ENCODE measurements around the gene PRODH. TPM values are rescaled to one million over a fixed set of nuclear protein-coding genes. Genes with fewer than 3 reads are reported as not detected.
"Not testable (repeated sequence)": the region's sequence is repeated elsewhere in the genome, so short reads cannot be mapped to it uniquely, and the experiment has no call there.

The PRODH gene
- total RNA-seq, 3 donors from 2014 or later, result 4.9 to 7.5 (median 5.3) TPM

DNA sequence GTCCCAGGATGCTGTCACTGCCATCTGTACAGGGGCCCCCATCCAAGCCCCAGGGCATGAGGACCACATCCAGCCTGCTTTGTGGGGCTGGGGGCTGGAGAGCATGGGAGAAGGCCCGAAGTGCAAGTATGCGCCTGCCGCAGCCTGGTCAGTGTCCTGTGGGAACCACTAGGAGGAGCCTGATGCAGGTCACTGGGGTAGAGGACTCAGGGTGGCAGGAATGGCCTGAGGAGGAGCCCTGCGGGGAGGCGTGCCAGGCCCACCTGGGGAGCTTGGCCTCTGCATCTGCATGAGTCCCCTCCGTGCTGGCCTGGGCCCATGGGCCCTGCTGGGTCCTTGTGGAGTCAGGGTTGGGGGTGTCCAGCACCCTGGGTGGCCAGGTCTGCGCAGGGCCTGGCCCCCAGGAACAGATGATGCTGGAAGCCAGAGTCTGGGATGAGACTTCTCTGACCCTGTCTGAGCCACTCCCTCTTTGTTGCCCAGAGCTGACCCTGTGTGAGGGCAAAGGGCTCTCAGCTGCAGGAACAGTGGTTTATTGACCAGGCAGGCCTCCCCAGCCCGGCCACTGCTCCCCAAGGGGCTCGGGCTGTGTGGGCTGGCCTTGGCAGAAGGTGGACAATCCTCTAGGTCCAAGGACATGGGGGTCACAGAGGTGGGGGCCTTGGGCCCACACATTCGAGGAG is 23.7 kb downstream of the PRODH start:
- peak; percentile 46 for ATAC-seq
- intact Hi-C loops (cut with DNase I, micrococcal nuclease); H3K4me3 ChIP-seq; H3K9me3 ChIP-seq; DNase-seq; H3K36me3 ChIP-seq (ENCODE audit: low read depth); H3K4me1 ChIP-seq (ENCODE audit: low read depth): not testable (repeated sequence)

DNA sequence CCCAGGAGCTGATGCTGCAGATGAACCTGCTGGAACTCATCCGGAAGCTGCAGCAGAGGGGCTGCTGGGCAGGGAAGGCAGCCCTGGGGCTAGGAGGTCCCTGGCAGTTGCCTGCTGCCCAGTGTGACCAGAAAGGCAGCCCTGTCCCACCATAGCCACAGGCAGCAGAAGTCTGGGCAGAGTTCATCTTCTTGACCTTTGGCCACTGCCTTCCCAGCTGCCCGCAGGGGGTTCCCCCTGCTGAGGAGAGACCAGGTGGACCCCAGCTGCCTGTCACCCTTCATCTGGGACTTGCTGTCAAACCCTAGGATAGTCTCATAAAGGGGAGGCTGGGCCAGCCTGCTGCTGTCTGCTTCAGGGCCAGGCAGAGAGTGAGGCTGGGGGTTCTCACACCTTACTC is 24.6 kb downstream of the PRODH start:
- H3K36me3 ChIP-seq (ENCODE audit: low read depth); intact Hi-C loops (cut with DNase I, micrococcal nuclease); H3K4me1 ChIP-seq (ENCODE audit: low read depth); H3K9me3 ChIP-seq; H3K4me3 ChIP-seq; DNase-seq; ATAC-seq: not testable (repeated sequence)

DNA sequence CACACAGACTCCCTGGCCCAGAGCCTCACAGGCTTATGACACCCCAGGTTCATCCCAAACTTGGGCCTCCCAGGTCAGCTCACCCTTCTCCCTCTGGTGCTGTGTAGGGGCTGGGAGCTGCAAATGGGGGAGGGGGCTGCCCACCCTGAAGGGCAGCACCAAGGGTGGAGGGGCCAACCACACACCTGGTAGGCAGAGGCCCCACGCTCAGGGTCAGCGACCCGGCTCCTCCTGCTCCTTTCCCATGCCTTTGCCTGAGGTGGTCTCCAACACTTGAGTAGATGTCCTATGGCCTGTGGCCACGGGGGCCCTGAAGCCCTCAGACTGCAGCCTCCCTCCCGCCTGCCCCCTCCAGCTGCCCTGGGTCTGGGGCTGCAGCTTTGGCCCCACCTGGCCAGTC is 26.5 kb downstream of the PRODH start:
- TF ChIP-seq CTCF (IDR thresholded peaks at IDR 0.05), result no peak
- DNase-seq, result no peak
- Histone ChIP-seq H3K9me3 (no peaks in the 10 kb centered on the region), H3K4me3 (no peak overlapping the region), H3K4me1 (ENCODE audit: low read depth) (no peaks in the 10 kb centered on the region), H3K36me3 (ENCODE audit: low read depth) (no peaks in the 10 kb centered on the region)
- intact Hi-C loops (cut with DNase I, micrococcal nuclease), result no loop called here
- no peak for ATAC-seq

GRCh38 chr22:18906896-18907295 is 29.2 kb downstream of the PRODH start:
- Histone ChIP-seq H3K9me3 (no peaks in the 10 kb centered on the region), H3K36me3 (ENCODE audit: low read depth) (no peaks in the 10 kb centered on the region), H3K4me1 (ENCODE audit: low read depth) (no peaks in the 10 kb centered on the region), H3K4me3 (no peak overlapping the region)
- ATAC-seq (peak; percentile 3), DNase-seq (no peak)
- intact Hi-C loops (cut with DNase I, micrococcal nuclease), result no loop called here
- no peak for TF ChIP-seq CTCF (IDR thresholded peaks at IDR 0.05)

GRCh38 chr22:18906410-18906745 is 29.7 kb downstream of the PRODH start:
- intact Hi-C loops (cut with DNase I, micrococcal nuclease); H3K4me1 ChIP-seq (ENCODE audit: low read depth); H3K36me3 ChIP-seq (ENCODE audit: low read depth); ATAC-seq; H3K4me3 ChIP-seq; H3K9me3 ChIP-seq; DNase-seq: not testable (repeated sequence)

DNA sequence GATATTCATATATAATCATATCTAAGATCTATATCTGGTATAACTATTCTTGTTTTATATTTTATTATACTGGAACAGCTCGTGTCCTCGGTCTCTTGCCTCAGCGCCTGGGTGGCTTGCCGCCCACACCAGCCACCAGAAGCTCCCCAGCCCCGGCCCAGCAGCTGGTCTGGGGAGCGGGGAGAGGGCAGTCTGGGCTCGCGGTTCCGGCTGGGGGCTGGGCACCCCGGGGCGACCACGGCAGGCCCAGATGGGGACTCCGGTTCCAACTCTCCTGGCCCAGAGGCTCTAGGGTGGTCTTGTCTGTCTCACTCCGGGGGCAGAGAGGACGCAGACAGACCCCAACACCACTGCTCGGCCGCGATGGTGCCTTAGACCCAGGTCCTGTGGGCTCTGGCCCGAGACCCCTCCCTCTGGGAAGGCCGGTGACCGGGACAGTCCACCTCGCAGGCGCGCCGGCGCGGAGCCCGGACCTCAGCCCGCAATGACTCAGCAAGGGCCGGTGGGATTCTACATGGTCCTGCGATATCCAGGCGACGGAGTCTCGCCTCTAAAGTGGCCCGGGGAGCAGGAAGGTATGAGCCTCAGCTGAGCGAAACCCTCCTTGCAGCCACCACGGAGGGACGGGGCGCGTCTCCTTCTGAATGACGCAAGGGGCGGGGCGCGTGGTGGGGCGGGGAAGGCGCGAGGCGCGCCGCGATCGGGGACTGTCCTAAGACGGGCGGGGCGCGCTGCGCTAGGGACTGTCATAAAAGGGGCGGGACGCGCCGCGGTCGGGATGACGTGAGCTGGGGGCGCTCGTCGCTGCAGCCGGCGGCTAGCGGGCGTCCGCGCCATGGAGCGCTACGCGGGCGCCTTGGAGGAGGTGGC is 30.3 kb downstream of the PRODH start, which contains the start of gene DGCR6:
Gene DGCR6 (plus strand): TSS at position 781 of the 870 bp plus-strand sequence. CDS start 55 bp downstream, at position 836.
- Histone ChIP-seq H3K4me3 (no peak within 1 kb of the TSS), H3K9me3 (no peaks in the 10 kb centered on the region), H3K36me3 (ENCODE audit: low read depth) (no peaks in the 10 kb centered on the region), H3K4me1 (ENCODE audit: low read depth) (no peaks in the 10 kb centered on the region)
- ATAC-seq (peak; percentile 98), DNase-seq (no peak)
- intact Hi-C loops (cut with DNase I, micrococcal nuclease), result no loop called here
- TF ChIP-seq CTCF (IDR thresholded peaks at IDR 0.05), result no peak

GRCh38 chr22:18896037-18896657 is 39.9 kb downstream of the PRODH start:
- ATAC-seq; H3K4me3 ChIP-seq; H3K9me3 ChIP-seq; H3K4me1 ChIP-seq (ENCODE audit: low read depth); intact Hi-C loops (cut with DNase I, micrococcal nuclease); H3K36me3 ChIP-seq (ENCODE audit: low read depth): not testable (repeated sequence)
- peak in 1 of 3 donors; percentile 0 for DNase-seq

GRCh38 chr22:18893775-18894174 is 42.3 kb downstream of the PRODH start:
- intact Hi-C loops (cut with DNase I, micrococcal nuclease); H3K36me3 ChIP-seq (ENCODE audit: low read depth); ATAC-seq; H3K4me3 ChIP-seq; DNase-seq; H3K9me3 ChIP-seq; H3K4me1 ChIP-seq (ENCODE audit: low read depth): not testable (repeated sequence)

- H3K4me3 ChIP-seq; intact Hi-C loops (cut with DNase I, micrococcal nuclease); H3K9me3 ChIP-seq; DNase-seq; H3K36me3 ChIP-seq (ENCODE audit: low read depth); ATAC-seq; H3K4me1 ChIP-seq (ENCODE audit: low read depth): not testable (repeated sequence)
These were observed 45.4 kb downstream of the PRODH start for GRCh38 chr22:18890510-18891192.
